ENCODE results near the gene ZBTB7C. TPM values are rescaled to one million over a fixed set of nuclear protein-coding genes. Genes with fewer than 3 reads are reported as not detected.

The ZBTB7C gene
- total and polyA plus RNA-seq, 9 of the 15 experiments (the other 6 are each of a cell fraction or from before 2014, with no cell fraction given): not detected

GRCh38 chr18:48045744-48046143, 363.4 kb downstream of the ZBTB7C start:
- CTCF ChIA-PET (ENCODE audit: low intra/inter-chr PET ratio): no interaction called here
- H3K9me3 ChIP-seq (replicated peaks; ENCODE audit: control insufficient read depth, insufficient read depth, low read depth, low read length): no peaks in the 10 kb centered on the region
- POLR2A ChIA-PET: interaction anchor here (0.7 kb wide), 1 partner anchor 209 kb away, joined by 3 read pairs; no protein-coding TSS in a partner anchor
- H3K36me3 ChIP-seq (ENCODE audit: control insufficient read depth, insufficient read depth, low read length): no peaks in the 10 kb centered on the region
- peaks cover 0 to 6% of the 10 kb centered on the region in 2 experiments; a peak in 2 of 5 replicates for H3K27me3 ChIP-seq (ENCODE audit: control insufficient read depth in 2 of 2, insufficient read depth in 2 of 2, low read length in 2 of 2)
- H4K20me1 ChIP-seq (replicated peaks; ENCODE audit: control insufficient read depth, insufficient read depth, low read length): no peaks in the 10 kb centered on the region
- H3K27ac ChIP-seq (ENCODE audit: extremely low read depth, low read depth, low read length): no peak overlapping the region
- no peak overlapping the region for H3K9ac ChIP-seq (ENCODE audit: insufficient read depth in 1 of 2, low read depth in 2 of 2, low read length in 2 of 2)
- H3K4me1 ChIP-seq (replicated peaks in 1 of 2; ENCODE audit: control insufficient read depth in 2 of 2, insufficient read depth in 2 of 2, low read length in 2 of 2): no peaks in the 10 kb centered on the region
- no peaks in the 10 kb centered on the region for H3K79me2 ChIP-seq (ENCODE audit: control insufficient read depth, insufficient read depth, low read length)
- no peaks in the 10 kb centered on the region for H3K9me1 ChIP-seq (ENCODE audit: control insufficient read depth, insufficient read depth, low read length)
- 0% methylated on average over 2 of the region's 2 CpGs for WGBS (ENCODE audit: insufficient coverage, low coverage, missing lambda C conversion rate)
- ATAC-seq (no peak), FAIRE-seq (no peak), DNase-seq (ENCODE audit: extremely low read depth in 1 of 4, low spot score in 3 of 4) (no peak)
- no peak overlapping the region for H3K4me2 ChIP-seq (ENCODE audit: insufficient read depth, low read length)
- in situ Hi-C loops (cut with MboI): no loop called here
- intact Hi-C loops (cut with micrococcal nuclease): no loop called here
- H2AFZ ChIP-seq (ENCODE audit: low read depth, low read length): no peak overlapping the region
- BruUV-seq (replicated peaks): no TSS peak
- TF ChIP-seq, protein P1, sequence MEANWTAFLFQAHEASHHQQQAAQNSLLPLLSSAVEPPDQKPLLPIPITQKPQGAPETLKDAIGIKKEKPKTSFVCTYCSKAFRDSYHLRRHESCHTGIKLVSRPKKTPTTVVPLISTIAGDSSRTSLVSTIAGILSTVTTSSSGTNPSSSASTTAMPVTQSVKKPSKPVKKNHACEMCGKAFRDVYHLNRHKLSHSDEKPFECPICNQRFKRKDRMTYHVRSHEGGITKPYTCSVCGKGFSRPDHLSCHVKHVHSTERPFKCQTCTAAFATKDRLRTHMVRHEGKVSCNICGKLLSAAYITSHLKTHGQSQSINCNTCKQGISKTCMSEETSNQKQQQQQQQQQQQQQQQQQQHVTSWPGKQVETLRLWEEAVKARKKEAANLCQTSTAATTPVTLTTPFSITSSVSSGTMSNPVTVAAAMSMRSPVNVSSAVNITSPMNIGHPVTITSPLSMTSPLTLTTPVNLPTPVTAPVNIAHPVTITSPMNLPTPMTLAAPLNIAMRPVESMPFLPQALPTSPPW (CRISPR knock-in tag; IDR thresholded peaks at IDR 0.05): no peak
- H3K4me3 ChIP-seq: no peak overlapping the region

GRCh38 chr18:48044944-48045343, 364.2 kb downstream of the ZBTB7C start:
- intact Hi-C loops (cut with micrococcal nuclease): no loop called here
- WGBS (ENCODE audit: insufficient coverage, low coverage, missing lambda C conversion rate): 0% methylated on average over 2 of the region's 3 CpGs
- H3K79me2 ChIP-seq (ENCODE audit: control insufficient read depth, insufficient read depth, low read length): no peaks in the 10 kb centered on the region

More at GRCh38 chr18:48044944-48045343, 364.2 kb downstream of the ZBTB7C start:
- ChIA-PET POLR2A (interaction anchor here (0.7 kb wide), 1 partner anchor 210 kb away, joined by 3 read pairs; no protein-coding TSS in a partner anchor), CTCF (ENCODE audit: low intra/inter-chr PET ratio) (no interaction called here)
- FAIRE-seq: no peak
- H2AFZ ChIP-seq (ENCODE audit: low read depth, low read length): no peak overlapping the region
- ATAC-seq: no peak
- no peaks in the 10 kb centered on the region for H3K9me1 ChIP-seq (ENCODE audit: control insufficient read depth, insufficient read depth, low read length)
- H3K9ac ChIP-seq (ENCODE audit: insufficient read depth in 1 of 2, low read depth in 2 of 2, low read length in 2 of 2): no peak overlapping the region
- no peak for TF ChIP-seq SREBF2 (CRISPR knock-in tag; IDR thresholded peaks at IDR 0.05)
- DNase-seq (ENCODE audit: extremely low read depth in 1 of 4, low spot score in 3 of 4): no peak
- no peaks in the 10 kb centered on the region for H3K36me3 ChIP-seq (ENCODE audit: control insufficient read depth, insufficient read depth, low read length)
- BruUV-seq (replicated peaks): no TSS peak
- H3K9me3 ChIP-seq (replicated peaks; ENCODE audit: control insufficient read depth, insufficient read depth, low read depth, low read length): no peaks in the 10 kb centered on the region
- no peaks in the 10 kb centered on the region for H4K20me1 ChIP-seq (replicated peaks; ENCODE audit: control insufficient read depth, insufficient read depth, low read length)
- H3K27ac ChIP-seq (ENCODE audit: extremely low read depth, low read depth, low read length): no peak overlapping the region
- in situ Hi-C loops (cut with MboI): no loop called here
- H3K4me2 ChIP-seq (ENCODE audit: insufficient read depth, low read length): no peak overlapping the region
- H3K4me3 ChIP-seq: no peak overlapping the region
- no peaks in the 10 kb centered on the region for H3K4me1 ChIP-seq (replicated peaks in 1 of 2; ENCODE audit: control insufficient read depth in 2 of 2, insufficient read depth in 2 of 2, low read length in 2 of 2)
- peaks cover 0 to 12% of the 10 kb centered on the region in 2 experiments; a peak in 2 of 5 replicates for H3K27me3 ChIP-seq (ENCODE audit: control insufficient read depth in 2 of 2, insufficient read depth in 2 of 2, low read length in 2 of 2)

Measured in K562 (cell line).